Hematopoietic multipotent progenitor cell treated with erythropoietin and hydrocortisone succinate and interleukin-3 and kit ligand, for 15 days (in vitro differentiated cells): ENCODE data around the gene CCND3.

Experiments used
- DNase-seq: peaks from one replicate; pipeline ENCODE4 v3.0.0-alpha.2; 2015; ENCODE audit warnings: low spot score

CCND3 gene

DNA sequence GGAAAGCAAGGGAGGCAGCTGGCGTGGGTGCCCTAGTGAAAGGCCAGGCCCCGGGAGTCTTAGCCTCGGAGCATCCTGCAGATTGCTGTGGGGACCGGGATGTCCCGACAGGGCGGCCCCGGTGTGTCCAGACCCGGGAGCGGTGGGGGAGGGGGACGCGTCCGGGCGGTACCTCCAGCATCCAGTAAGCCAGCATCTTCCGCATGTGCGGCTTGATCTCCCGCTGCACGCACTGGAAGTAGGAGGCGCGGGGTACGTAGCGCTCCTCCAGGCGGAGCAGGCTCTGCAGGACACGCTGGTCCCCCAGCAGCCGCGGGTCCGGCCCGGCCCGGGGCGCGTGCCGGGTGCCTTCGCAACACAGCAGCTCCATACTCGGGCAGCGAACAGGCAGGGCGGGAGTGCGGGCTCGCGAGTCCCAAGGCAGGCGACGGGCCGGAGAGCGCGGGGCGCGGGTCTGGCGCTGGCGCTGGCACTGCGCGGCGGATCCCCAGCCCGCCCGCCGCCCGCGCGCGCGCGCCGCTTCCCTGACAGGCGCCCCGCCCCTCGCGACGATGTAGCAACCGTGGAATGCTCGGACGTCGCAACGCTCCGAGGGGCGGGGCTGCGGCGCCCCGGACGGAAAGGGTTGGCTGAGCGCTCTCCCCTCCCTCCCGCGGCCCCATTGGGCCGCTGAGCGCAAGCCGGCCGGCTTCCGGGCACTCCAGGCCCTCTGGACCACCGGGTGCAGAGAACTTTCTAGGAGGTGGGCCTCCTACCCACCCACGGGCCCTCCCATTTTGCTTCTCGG lies at the start of gene CCND3:
CCND3 (minus strand) TSS at position 529 of the 787 bp plus-strand sequence; CDS start at position 370, 159 bp downstream.
- peak; percentile 92 for DNase-seq

DNA sequence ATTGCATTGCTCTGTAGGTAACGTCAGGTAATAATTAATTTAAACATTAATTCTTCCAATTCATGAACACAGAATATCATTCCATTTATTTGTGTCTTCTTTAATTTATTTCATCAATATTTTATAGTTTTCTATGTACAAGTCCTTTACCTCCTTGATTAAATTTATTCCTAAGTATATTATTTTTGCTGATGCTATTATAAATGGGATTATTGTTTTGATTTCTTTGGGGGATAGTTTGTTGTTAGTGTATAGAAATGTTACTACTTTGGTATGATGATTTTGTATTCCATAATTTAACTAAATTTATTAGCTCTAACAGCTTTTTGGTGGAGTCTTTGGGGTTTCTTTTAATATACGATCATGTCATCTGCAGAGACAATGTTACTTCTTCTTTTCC lies 44.7 kb upstream of the CCND3 start:
- DNase-seq, result no peak

DNA sequence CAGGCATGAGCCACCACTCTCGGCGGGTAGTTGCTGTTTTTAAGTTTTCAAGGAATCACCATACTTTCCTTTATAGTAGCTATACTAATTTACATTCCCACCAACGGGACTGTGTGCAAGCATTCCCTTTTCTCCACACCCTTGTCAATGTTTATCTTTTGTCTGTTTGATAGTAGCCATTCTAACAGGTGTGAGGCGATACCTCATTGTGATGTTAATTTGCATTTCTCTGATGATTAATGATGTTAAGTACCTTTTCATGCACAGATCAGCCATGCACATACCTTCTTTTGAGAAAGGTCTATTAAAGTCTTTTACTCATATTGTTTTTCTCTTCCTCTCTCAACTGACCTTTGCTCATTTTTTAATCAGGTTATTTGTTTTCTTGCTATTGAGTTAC lies 43.0 kb upstream of the CCND3 start:
- DNase-seq, result no peak

DNA sequence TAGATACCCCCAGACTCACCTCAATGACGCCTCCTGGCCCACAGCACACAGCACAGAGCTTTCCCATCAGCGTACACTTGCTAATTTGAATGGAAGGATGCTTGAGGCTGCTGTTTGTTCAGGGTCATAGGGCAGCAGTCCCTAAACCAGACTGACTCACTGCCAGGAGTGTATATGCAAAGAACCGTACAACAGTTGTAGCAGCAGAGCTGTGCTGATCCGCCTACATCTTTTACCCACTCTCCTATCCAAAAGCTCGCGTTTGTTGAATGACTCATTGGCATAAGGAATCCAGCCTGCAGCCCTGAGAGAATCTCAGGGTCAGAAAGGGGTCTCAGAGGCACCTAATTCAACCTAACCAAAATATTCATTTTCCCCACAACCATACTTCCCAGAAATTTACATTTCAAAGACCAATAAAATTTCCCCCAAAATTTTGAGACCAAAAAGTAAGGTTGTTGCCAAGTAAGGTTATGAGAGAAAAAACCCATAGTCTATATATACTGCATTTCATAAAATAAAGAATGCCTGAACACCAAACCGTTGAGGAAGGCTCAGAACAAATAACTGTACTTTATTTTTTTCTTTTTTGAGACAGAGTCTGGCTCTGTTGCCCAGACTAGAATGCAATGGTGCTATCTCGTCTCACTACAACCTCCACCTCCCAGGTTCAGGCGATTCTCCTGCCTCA lies 35.3 kb upstream of the CCND3 start:
- DNase-seq, result no peak

DNA sequence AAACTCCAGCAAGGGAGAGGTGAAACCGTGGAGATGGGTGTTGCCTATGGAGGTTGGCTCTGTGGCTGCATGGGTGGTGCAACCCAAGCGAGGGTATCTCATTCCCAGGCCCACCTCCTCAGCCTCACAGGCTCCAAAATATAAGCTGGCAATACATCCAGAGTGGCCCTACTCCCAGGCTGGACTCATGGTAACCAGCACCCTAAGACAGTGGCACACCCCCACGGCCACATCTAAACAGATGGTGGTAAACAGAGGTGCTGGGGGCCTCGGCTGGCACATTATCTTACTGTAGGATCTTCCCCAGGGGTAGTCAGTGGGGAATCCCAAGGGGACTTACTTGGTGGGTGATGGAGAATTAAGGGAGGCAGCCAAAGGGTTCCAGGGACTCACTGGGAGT lies 33.7 kb upstream of the CCND3 start:
- no peak for DNase-seq

DNA sequence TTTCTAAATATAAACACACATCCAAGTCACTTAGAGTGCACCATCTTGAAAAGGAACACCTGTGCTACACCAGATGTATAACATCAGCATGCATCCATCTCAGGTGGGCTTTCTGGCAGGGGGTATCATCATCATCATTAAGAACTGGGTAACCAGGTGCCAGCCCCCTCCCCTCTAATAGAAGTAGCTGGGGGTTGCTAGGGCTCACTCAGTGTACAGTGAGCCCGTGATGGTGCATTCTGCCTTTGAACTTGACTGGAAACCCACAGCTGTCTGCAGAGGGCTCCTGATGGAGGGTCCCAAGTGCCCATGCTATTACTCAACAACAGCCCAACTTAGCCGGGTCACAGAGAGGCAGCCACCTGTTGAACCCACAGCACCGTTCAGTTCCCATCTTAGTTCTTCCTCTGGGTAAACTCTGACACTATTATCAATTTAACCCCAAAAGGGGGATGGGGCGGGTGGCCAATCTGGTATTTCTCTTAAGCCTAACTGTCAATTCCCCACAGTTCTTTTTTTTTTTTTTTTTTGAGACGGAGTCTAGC lies 32.7 kb upstream of the CCND3 start:
- DNase-seq, result no peak

DNA sequence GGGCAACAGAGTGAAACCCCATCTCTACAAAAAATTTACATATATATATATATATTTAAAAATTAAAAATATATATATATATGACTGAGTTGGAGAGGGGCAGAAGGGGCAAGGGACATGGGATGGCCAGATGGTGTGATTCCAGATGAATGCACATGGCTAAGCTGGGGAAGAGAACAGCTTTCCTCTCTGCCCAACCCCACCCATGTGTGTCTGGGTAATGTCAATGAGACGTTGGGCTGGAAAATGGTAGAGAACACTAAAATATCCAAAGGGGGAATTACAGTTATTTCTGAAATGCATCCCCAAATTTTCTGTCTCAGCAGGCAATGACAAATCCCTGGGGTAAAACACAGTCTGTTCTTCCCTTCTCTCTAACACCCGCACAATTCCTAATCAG lies 31.2 kb upstream of the CCND3 start:
- no peak for DNase-seq

DNA sequence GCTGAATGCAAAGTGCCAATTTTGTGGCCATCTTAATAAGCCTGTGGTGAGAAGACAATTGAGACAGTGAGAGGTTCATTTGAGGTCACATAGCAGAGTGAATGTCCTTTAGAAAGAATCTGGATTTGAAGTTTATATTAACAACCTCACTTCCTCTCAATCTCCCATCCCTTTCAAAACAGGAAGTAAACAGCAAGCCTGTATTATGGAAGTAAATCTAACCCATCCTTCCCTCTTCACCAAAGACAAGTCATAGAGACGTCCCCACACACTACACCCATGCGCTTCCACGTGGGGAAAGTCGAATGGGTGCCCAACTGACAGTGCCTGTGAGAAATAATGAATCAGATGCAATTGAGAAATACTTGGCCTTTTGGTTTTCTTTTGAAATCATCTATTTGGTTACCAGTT lies 28.8 kb upstream of the CCND3 start:
- no peak for DNase-seq

DNA sequence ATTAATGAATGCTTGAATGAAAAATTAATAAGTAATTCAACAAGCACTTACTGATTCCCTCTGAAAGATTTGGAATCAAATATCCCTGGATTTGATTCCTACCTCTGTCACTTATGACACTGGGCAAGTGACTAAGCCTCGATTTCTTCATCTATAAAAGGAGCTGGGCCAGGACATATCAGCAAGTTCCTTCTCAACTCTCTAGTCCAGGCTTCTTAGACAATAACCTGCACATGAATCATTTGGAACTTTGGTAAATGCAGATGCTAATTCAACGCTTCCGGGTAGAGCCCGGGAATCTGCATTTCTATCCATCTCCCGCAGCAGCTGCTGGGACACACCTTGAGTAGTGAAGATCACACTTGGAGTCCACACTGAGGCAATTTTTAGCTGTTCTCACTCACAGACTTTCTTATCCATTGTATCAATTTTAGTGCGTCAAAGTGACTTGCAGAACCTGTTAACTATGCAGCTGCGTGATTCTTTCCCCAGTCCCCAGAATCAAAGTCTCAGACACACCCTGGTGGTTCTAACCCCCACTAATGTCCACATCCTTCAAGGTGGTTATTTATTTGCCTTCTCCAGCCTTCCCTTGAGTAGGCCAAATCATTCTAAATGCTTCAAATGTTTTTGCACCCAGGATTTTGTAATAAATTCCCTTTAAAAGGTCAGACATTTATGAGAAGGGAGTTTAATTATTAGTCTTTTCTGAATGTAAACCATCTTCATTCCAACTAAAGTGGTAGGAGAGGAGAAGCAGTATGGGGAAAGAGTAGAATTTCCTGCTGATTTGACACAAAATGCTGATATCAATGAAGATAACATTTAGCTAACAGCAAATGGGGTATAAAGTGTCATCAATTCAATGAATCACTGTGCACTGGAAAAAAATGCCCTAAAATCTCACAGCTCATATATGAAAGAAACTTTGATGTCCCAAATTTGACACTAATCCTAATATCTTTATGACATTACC lies 26.0 kb upstream of the CCND3 start:
- no peak for DNase-seq

DNA sequence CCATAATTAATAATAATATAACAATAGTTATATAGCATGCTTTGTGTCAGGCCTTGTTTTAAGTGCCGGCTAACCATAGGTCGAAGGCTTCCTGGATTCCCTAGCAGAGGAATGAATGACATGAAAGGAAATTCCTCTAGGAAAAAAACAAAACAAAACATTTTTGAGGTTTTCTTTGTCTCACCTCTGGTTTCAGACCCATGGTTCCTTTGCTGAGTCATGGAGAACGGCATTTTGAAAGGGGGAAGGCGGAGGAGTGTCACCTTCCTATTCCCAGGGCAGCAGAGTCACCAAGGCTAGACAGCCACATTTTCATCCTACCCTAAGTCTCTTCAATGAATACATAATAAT lies 25.3 kb upstream of the CCND3 start:
- no peak for DNase-seq

DNA sequence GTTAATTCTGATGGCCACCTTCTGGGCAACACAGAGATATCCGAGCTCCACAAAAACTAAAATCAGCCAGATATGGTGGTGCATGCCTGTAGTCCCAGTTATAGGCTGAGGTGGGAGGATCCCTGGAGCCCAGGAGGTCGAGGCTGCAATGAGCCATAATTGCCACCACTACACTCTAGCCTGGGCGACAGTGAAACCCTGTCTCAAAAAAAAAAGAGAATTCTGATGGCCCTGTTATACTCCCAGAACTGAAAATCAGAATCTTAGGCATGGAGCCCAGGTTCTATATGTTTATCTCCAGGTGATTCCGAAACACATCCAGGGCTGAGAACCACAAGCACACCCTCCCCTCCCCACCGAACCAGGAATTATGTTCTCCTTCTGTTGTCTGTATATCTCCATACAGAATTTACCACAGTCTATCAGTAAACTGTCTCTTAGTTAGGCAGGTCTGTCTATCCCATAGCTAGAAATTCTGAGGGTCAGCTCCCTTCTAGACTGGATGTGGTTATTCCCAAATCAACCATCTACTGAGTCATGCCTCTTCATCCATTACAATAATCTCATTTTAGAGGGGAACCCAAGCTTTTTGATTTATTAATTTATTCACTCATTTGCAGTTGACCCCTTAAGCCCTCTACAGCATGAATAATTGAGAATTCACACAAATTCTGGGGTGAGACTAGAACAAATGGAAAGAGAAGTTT lies 24.8 kb upstream of the CCND3 start:
- DNase-seq, result no peak

DNA sequence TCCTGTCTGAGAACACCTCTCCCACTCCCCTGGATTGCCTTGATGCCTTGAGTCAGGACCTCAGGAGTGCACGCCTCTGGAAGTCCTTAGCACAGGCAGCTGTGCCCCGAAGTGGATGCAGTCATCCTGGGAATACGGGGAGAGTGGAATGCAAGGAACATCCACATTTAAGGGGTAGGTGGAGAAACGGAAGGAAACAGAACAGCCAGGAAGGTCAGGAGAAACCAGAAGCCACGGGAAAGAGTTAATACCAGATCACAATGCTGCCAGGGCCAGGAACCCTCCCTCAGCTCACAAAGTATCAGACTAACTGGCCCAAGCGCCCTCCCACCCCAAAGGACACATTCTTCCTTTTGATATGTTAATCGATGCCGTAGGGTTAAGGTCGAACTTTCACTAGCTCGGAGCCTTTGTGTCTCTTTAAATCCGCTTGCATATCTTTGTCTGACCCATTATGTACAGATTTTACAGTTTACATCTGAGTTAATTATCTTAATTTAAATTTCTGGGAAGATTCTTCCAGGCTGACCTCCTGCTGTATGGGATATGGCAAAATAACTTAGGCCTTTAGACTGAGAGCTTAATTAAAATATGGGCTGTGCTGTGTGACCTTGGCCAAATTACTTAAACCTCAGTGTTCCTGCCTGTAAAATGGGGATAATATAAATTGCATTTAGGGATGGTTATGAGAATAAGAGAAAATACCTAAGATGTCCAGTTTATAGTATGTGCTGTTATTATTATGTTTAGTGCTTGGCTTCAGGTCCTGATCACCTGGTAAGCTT lies 24.0 kb upstream of the CCND3 start:
- DNase-seq, result no peak

DNA sequence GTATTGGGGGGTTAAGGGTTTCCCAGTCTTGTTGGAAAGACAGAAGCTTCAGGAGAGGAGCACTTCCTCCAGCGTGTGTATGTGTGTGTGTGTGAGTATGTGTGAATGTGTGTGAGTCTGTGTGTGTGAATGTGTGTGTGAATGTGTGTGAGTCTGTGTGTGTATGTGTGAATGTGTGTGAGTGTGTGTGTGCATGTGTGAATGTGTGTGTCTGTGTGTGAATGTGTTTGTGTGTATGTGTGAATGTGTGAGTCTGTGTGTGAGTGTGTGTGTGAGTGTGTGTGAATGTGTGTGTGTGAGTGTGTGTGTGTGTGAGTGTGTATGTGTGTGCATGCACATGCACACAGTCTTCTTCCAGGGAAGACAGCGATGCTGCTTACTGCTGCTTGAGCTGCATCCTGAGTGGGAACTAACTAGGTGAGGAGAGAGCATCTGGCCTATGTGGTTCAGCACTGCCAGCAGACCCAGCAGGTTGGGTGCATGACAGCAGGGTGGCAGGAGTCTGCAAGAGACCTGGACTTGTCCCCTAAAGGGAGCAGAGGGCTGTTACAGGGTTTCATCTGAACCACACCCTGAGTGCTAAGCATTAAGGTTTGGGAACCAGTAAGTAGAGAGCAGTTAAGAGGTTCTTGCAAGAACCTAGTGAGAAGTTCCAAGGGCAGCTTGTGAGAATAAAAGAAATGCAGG lies 22.7 kb upstream of the CCND3 start:
- DNase-seq, result peak; percentile 30

DNA sequence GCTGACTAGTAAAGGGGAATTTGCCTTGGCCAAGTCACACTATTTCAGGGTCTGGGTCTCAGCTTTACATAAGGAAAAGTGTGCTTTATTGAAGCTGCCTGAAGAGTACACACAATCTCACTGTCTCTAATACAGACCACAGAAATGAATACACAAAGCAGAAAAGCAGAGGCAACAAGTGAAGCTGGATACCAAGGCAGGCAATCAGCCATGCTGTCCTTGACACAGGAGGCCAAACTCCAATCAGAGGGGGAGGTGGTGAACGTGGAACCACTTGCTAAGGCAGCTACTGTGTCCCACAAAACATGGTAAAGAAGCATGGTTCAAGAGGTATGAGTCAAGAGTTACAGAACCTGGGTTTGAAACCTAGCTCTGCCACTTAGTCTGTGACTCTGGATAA lies 21.8 kb upstream of the CCND3 start:
- no peak for DNase-seq

DNA sequence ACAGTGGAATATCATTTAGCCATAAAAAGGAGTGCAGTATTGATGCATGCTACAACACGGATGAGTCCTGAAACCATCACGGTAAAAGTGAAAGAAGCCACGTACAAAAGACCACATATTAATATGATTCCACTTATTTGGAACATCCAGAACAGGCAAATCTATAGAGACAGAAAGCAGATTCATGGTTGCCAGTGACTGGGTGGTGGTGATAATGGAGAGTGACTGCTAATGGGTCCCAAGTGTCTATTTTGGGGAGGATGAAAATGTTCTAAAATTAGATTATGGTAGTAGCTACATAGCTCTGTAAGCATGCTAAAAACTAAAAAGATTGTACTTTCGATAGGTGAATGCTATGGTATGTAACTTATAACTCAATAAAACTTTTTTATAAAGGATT lies 18.4 kb upstream of the CCND3 start:
- peak; percentile 62 for DNase-seq

DNA sequence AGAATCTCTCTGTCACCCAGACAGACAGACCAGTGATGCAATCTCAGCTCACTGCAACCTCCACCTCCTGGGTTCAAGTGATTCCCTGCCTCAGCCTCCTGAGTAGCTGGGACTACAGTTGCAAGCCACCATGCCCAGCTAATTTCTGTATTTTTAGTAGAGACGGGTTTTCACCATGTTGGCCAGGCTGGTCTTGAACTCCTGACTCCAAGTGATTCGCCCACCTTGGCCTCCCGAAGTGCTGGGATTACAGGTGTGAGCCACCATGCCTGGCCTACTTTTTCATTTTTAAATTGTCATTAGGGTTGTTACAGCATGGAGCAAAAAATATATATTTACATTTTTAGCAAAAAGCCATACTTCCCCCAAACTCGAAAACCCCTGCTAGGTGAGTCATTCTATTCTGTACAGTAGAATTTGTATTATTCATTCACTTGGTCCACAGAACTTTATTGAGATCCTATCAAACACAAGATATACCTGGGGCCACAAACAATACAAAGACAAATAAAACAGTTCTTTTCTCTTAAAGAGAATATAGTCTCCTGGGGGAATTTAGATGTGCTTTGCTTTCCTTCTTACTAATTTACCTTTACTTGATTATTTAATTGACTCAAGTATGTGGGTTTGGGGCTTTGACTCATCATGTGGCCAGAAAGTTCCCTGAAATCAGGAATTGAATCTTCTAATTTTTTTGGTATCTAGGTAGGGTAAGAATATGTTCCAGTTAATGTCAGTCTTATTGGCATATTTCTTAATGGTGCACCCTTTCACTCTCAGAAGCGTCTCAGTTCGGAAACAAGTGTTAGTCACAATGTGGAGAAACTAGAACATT lies 16.6 kb upstream of the CCND3 start:
- DNase-seq, result no peak

DNA sequence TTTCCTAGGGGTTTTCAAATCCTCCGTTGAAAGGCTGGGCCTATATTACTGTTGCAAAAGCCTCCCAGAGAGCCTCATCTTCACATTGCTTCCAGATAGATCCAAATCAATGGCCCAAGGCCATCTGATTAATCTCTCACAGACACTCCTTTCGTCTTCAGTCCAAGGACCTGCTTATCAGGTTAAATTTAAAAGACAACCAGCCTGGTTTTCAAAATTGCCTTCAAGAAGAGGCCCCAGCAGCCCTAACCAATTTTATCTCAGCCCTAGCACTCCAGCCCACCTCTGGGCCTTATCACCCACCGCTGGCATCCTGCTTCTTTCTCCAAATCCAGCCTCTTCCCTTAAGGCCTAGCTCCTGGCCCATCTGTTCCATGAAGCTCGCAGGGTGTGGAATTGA lies 15.5 kb upstream of the CCND3 start:
- peak; percentile 68 for DNase-seq

DNA sequence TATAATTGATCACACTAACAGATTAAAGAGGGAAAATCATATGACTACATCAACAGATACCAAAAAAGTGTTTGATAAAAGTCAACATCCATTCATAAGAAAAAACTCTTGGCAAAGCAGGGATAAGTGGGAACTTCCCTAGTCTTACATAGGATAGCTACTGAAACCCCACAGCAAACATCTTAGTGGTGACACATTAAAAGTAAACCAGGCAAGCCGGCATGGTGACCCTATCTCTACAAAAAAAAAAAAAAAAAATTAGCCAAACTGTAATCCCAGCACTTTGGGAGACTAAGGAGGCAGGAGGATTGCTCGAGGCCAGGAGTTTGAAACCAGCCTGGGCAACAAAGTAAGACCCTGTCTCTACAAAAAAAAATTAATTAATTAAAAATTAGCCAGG lies 13.8 kb upstream of the CCND3 start:
- DNase-seq, result no peak

DNA sequence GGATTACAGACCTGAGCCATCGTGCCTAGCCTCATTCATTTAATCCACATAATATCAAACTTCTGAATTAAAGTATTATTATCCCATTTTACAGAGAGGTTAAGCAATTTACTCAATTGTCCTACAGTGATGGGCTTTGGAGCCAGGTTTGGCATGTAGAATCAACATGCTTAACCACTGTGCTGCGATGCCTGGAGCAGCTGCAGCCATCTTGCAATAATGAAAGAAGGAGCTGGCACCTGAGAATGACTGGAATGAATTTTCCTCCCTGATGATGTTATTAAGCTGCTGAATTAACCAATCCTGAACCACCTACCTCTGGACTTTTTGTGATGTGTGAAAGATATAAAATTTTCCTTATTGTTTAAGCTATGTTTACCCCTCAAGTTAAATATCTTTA lies 13.1 kb upstream of the CCND3 start:
- DNase-seq, result no peak
